ENCODE measurements around the gene DZANK1.

Gene DZANK1

GRCh38 chr20:18416486-18416885 lies 50.3 kb downstream of the DZANK1 start:
- no peak overlapping the region for H3K27ac ChIP-seq
- TF ChIP-seq CTCF (IDR thresholded peaks at IDR 0.05) (no peak), ZFX (IDR thresholded peaks at IDR 0.05; ENCODE audit: borderline replicate concordance) (no peak)

GRCh38 chr20:18414140-18414539 lies 52.7 kb downstream of the DZANK1 start:
- H3K27ac ChIP-seq, result no peak overlapping the region

GRCh38 chr20:18412221-18412901 lies 54.5 kb downstream of the DZANK1 start:
- TF ChIP-seq ZFX (IDR thresholded peaks at IDR 0.05; ENCODE audit: borderline replicate concordance), result no peak
- no peak for TF ChIP-seq CTCF (IDR thresholded peaks at IDR 0.05)
- no peak overlapping the region for H3K27ac ChIP-seq

More at GRCh38 chr20:18414140-18414539, 52.7 kb downstream of the DZANK1 start:
- TF ChIP-seq CTCF (IDR thresholded peaks at IDR 0.05) (no peak), ZFX (IDR thresholded peaks at IDR 0.05; ENCODE audit: borderline replicate concordance) (no peak)

- H3K27ac ChIP-seq, result no peak overlapping the region
- no peak for TF ChIP-seq ZFX (IDR thresholded peaks at IDR 0.05; ENCODE audit: borderline replicate concordance)
- no peak for TF ChIP-seq CTCF (IDR thresholded peaks at IDR 0.05)
These were observed 61.0 kb downstream of the DZANK1 start for GRCh38 chr20:18405826-18406225.

- TF ChIP-seq CTCF (IDR thresholded peaks at IDR 0.05) (no peak), ZFX (IDR thresholded peaks at IDR 0.05; ENCODE audit: borderline replicate concordance) (no peak)
These were observed 62.7 kb downstream of the DZANK1 start for GRCh38 chr20:18404172-18404571.

GRCh38 chr20:18403269-18403668 lies 63.6 kb downstream of the DZANK1 start:
- no peak for TF ChIP-seq ZFX (IDR thresholded peaks at IDR 0.05; ENCODE audit: borderline replicate concordance)
- no peak for TF ChIP-seq CTCF (IDR thresholded peaks at IDR 0.05)
- H3K27ac ChIP-seq, result no peak overlapping the region

More at GRCh38 chr20:18404172-18404571, 62.7 kb downstream of the DZANK1 start:
- no peak overlapping the region for H3K27ac ChIP-seq

GRCh38 chr20:18401305-18401704 lies 65.5 kb downstream of the DZANK1 start:
- H3K27ac ChIP-seq, result no peak overlapping the region
- TF ChIP-seq CTCF (IDR thresholded peaks at IDR 0.05) (no peak), ZFX (IDR thresholded peaks at IDR 0.05; ENCODE audit: borderline replicate concordance) (no peak)
